NOMO-1 treated with dmso at 0.1 percent for 144 hours (cell line): Measurements from ENCODE around the gene TXNRD2.

ENCODE experiments used
- DNase-seq: peaks from one replicate; lab custom pipeline; 2025; ENCODE audit not compliant: unreplicated experiment; lab: John Stamatoyannopoulos, UW

The TXNRD2 gene

DNA sequence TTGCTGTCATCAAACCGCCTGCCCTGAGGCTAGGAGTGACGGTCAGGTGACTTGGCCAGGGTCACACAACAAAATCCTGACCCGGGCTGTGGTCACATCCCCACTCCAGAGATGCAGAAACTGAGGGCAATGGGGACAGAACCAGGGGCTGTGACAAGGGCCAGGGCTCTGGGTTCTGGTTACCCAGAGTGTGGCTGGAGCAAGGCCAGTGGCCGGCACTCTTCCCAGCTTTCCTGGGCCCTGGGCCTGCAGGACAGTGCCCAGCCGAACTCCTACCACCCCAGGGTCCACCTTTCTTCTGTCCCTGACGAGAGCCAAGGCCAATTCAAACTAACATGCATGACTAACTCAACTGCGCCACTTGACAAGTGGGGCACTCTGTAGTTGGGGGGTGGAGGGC, 39.1 kb upstream of the TXNRD2 start:
- no peak for DNase-seq

DNA sequence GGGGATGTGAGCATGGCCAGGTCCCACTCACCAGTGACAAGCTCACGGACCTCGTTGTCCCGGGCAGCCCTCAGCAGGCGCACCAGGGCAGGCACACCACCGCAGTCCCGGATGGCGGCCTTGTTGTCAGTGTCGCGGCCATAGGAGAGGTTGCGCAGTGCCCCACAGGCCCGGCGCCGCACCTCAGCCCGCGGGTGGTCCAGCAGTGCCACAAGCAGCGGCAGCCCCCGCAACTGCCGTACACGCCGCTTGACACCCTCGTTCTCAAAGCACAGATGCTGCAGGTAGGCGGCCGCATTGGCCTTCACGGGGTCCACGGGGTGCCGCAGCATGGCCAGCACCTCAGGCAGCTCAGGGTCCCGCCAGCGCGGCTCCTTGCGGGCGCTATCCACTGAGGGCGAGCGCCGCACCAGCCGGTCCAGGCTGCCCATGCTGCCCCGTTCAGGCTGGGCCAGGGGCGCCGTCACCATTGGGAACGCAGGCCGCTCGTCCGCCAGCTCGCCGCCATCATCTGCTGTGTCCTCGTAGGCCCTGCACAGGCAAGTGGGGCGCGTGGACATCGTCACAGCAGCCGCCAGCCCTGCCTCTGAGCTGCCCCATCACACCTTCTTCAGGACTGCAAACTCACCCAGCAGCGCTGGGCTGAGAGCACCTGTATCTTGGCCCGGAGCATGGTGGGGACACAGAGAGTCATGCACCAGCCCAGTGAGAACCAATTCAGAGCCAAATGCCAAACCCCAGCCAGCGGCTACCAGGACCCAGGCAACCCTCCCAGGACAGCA, 38.3 kb upstream of the TXNRD2 start:
- DNase-seq = no peak

DNA sequence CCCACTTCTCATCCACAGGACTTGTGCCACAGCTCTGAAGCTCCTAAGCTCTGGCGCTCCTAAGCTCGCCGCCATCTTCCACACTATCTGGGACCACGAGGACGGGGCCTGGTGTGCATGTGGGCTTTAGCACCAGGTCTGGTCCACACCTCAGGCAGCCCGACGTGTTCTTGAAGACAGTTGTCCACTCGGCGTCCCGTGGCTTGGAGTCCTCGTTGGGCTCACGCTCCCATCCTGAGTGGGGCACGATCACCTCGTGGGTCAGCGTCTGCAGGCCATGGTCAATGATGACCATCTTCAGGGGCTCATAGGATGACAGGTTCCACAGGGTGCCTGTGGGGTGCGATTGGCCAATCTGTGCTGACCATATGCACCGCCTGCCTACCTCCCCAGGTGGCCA, 37.1 kb upstream of the TXNRD2 start:
- no peak for DNase-seq

DNA sequence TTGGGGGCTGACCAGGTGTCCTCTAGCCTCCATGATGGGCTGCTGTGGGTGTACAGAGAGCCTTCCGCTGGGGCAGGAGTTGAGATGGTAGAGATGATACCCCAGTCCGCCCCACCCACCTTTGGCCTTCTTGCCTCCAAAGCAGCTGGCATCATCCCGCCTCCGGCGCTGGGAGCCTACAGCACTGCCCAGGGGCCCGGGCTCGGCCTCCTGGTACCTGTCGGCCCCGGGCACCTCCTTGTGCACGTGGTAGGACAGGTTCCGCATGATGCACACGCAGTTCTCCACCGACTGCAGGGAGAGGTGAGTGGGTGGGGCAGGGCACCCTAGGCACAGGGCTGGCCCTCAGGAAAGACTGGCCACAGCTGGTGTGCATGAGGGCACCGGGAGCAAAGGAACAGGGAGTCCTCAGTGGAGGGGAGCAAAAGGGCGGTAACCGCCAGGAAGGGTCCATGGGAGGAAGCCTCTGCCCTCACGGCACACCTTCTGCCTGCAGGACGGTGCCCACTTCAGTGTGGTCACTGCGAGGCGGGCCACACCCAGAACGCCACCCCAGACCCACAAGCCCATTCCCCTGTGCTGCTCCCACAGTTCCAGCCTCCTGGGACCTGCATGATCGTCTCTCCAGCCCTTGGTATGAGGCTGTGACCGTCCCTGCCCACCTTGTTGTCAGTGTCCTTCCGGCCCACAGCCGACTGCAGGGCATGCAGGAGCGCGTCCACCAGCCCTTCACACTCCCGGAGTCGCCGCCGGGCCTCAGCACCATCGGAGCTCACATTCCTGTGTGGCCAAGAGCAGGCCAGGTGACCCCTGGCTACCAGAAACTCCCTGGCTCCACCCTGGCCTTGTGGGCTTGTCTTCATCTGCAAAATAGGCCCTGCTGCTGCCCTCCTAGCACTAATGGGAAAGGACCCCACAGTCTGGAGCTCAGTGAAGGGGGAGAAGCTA, 36.0 kb upstream of the TXNRD2 start:
- DNase-seq = no peak

DNA sequence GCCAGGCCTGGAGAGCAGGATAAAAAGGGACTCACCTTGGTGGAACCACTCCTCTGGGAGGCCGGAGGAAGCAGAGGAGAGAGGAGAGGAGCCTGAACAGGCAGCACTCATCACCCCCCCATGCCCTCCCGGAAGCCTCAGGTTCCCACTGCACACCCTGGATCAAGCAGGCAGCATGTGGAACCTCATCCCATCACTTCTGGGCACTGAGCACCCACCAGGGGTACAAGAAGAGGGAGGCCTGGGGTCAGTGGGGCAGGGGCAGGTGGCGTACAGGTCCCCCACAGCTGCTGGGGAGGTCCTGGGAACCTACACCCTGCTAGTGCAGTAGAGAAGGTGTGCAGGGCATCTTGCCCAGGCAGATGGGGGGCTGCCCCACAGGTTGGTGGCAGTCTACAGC, 35.1 kb upstream of the TXNRD2 start:
- no peak for DNase-seq

DNA sequence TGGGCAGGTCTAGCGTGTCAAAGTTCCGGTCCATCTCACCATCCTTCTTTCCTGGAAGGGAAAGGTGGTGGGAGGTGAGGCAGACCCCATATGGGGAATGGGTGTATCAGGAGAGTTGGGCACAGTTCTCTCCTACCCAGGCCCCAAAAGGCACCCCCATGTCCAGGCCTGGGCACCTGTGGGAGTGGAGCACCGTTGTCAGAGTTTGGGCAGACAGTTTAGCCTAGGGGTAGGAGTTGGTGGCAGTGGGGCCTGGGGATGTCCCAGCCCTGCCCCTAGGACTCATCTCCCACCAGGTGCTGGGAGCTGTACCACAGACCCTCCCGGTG, 34.1 kb upstream of the TXNRD2 start:
- DNase-seq = no peak

DNA sequence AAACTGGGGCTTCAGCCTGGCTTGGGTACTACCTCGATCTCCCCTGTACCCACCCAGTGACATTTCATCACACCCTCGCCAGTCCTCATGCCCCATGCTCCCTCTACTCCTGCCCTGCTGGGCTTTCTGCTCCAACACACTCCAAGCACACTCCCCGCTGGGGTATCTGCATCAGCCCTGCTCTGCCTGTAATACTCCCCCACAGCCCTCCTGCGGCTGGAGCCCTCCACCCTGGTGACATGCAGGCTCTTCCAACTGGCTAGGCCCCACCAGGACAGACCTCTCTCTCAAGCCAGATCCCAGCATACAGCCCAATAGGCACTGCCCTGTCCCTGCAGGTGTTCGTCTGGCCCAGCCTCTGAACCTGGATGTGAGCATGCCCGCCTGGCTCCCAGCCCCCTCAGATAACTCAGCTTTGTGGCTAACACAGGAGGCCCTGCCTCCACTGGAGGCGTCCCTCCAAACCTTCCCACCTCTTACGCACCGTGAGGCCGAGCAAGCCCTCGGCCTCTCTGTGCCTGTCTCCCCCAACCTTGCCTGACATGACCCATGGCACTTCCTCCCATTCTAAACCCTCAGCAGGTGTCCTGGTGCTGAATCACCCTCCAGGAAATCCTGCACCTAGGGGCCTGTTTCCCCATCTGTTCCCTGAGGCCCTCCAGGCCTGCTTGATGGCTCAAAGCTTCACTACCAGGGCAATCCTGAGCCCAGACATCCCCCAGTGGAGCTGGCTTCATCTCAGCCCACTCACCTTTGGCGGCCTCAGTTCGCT, 33.5 kb upstream of the TXNRD2 start:
- no peak for DNase-seq

DNA sequence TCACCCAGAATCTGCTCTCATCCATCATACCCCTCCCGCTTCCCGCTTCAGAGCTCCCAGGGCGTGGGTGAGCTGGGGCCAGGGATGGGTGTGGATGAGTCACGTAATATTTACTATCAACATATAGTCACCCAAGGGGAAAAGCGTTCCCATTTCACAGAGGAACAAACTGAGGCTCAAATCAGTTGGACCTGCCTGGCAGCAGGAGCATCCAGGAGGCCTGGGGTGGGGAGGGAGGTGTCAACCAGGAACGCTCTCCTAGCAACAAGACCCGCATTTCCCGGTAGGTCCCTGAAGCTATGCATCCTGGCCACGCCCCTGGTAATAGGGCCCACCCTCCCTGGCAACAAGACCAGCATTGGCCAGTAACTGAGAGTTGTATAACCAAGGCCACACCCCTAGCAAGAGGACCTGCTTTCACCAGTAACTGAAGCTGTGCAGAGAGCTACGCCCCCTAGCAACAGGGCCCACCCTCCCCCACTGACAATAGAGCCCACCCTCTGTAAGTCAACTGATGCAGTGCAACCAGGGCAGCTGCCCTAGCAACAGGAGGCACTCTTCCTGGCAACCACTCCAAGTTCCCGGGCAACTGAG, 32.7 kb upstream of the TXNRD2 start:
- DNase-seq = no peak

DNA sequence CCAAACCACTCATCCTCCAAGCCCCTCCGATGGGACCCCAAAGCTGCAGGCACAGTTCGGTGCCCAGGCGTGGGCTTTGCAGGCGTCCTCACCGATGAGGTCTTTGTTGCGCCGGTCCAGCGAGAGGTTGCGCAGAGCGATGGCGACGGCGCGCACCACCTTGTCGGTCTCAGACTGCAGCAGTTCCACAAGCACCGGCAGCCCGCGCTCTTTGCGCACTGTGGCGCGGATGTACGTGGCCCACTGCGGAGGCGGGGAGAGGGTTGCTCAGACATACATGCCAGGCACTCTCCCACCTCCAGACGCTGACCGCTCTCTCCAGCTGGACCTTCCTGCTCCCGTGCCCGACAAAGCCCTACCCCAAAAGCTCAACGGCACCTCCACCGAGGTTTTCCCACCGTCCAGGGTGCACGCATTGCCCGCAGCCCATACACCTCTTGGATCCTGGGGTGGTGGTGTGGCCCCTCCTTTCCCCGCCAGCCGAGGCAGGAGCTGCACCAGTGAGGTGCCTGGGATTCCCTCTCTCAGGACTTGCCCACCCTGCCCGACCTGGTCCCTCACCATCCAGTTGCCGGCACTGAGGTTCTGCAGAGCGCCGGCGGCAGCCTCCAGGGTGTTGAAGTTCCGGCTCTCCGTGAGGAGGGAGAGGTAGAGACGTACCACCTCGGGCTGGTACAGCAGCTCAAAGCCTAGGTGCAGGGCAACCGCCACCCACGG, 32.1 kb upstream of the TXNRD2 start:
- DNase-seq = no peak

DNA sequence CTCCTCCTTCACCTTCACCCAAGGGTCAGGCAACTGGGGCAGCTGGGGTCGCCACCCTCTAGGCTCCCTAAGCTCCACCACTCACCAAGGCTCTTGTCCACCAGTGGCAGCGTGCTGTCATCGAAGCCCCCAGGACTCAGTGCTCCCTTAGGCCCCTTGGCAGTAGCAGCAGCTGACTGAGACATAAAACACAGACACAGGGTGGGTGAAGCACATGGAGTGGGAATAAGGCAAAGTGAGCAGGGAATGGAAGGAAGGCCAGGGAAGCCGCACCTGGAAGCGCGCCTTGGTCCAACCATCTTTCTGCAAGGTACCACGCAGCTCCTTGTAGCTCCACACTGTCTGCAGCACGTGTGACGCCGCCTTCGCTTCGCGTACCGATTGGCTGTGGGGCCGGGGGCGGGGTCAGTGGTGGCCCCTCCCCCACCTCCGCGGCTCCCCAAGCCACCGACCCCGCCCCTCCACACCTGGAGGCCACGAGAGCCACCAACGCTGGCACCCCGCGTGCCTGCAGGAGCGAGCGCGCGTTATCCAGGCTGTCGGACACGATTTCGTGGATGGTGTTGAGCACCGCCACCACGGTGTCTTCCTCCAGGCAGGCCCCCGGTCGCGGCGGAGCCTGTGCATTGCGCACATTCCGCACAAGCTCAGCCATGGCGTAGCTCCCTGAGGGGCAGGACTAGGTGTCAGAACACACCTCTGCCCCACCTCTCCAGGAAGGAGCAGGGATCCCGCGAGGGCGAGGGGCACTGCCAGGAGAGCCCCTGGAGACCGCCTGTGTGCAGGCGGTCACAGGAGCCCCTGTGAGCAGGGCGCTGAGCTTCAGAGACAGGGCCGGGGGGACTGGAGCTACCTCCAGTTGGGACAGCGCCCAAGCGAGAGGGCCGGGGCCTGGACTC, 31.3 kb upstream of the TXNRD2 start:
- DNase-seq = no peak

DNA sequence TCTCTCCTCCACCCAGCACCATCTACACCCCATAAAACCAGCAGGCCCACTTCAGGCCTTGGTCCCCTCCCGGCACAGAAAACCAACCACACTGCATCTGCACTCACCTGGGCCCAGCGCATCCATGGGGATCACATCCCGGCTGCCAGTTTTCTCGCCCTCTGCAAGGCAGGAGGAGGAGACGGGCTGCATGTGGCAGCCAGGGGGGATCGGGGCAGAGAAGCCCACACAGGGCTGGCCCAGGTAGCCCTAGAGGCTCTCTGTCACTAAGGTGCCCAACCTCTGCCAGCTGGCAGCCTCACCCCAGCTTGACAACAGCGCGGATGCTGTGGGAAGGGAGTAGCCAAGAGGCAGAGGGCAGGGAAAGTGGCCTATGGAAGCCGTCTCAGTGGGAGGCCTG, 30.6 kb upstream of the TXNRD2 start:
- DNase-seq = no peak

DNA sequence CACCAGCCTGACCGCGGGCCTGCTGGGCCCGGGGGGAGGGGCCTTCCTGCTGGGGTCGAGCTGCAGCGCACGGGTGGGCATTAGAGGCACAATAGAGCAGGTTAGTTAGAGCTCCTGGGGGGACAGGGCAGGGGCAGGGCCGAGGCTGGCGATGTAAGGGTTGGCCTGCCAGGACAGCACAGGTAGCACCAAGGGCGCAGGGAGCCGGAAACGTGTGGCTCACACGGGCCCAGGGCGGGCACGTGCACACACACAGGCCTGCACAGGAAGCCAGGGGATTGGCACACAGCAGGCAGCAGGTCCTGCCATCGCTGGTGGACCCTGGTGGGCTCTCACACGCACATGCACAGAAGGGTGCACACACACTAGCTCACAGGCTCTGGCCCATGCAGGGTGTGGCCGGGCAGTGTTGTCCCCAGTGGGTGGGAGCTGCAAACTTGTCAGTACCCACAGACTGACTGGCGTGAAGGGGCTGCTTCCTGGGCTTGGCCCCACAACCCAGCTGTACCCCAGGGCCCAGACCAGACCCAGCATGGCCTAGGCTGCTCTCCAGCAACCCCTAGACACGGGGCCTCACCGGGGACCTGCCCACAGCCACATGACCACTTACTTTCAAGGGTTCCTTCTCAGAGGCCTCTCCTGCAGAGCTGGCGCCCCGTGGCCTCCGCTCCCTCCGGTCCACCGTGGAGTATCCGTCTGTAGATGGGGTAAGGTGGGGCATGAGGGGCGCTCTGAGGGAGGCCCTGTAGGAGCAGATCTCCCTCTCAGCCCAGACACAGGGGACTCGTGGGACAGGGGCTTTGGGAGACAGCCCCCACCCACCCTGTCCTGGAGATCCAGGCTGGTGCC, 29.9 kb upstream of the TXNRD2 start:
- DNase-seq = no peak

DNA sequence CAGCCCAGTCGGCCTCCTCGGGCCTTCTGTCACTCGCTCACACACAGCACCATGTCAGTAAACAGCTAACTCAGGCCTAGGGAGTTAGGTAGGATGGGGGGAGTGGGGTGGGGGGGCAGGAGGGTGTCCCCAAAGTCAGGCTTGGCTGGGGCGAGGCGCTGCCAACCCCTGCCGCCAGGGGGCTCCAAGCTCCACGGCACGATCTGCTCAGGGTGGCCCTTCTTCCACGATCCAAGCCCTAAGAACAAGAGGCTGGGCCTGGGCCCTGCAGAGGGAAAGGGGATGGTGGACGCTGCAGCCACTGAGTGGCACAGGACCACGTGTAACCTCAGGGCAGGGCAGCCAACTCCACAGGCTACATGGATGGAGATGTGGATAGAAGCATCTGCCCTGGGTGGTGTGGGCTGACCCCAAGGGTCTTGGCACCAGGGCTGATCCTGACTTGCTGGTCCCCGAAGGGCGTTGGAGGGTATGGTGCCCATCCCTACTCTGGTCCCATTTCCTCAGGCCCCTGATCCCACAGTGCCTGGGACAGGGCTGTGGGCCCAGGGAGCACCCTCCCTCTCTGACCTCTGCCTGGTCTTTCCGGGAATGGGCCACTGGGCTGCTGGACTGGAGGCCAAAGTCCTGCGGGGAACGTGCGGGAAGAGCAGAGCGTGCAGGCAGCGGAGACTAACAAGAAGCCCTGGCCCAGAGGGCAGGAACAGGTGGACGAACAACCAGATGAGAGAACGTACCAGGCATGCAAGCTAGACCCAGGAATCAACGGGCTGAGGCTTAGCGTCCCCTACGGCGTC, 29.1 kb upstream of the TXNRD2 start:
- peak; percentile 28 for DNase-seq

DNA sequence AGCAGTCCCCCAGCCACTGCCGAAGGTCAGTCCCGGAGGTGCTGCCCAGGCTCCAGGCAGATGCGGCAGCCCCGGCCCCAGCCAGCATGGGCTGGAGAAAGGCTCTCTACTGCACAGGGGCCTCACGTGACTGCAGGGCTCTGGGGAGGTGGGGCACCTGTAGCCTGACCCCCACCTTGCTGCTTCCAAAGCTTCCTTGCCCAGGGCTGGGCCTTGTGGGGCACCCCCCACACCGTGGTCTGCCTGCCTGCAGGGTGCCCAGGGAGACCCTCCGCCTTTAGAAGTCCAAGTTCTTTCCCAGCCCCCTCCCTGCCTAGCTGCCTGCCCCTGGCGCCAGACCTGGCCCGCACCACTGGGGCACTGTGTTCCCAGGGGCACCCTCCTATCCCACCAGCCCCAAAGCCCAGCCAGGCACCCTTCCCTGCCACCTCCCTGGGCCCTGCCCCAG, 28.4 kb upstream of the TXNRD2 start:
- DNase-seq = no peak

DNA sequence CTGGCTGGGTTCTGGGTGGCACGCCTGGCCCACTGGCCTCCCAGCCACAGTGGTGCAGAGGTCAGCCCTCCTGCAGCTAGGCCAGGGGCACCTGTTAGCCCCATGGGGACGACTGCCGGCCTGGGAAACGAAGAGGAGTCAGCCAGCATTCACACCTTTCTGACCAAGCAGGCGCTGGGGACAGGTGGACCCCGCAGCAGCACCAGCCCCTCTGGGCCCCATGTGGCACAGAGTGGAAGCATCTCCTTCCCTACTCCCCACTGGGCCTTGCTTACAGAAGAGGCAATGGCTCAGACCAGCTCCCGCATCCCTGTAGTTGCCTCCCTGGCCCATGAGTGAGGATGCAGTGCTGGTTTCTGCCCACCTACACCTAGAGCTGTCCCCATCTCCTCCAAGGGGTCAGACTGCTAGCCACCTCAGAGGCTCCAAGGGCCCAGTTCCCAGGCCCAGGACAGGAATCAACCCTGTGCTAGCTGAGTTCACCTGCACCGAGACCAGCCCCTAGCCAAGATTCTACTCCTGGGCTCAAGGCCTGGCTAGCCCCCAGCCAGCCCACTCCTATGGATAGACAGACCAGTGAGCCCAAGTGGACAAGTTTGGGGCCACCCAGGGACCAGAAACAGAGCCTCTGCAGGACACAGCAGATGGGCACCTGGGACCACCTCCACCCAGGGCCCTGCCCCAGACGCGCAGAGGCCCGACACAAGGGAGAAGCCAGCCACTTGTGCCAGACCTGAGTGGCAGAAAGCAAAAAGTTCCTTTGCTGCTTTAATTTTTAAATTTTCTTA, 27.7 kb upstream of the TXNRD2 start:
- DNase-seq = no peak

DNA sequence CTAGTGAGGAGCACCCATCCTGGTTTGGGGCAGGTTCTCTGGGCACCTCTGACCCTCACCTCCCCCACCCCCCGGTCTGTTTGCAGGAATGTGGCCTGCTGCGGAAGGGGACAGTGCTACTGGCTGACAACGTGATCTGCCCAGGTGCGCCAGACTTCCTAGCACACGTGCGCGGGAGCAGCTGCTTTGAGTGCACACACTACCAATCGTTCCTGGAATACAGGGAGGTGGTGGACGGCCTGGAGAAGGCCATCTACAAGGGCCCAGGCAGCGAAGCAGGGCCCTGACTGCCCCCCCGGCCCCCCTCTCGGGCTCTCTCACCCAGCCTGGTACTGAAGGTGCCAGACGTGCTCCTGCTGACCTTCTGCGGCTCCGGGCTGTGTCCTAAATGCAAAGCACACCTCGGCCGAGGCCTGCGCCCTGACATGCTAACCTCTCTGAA, 26.9 kb upstream of the TXNRD2 start:
- DNase-seq = no peak
